HL-60 (cell line): ENCODE data around the gene UBE2V1.

Experiments
- DNase-seq, 2 experiments: peaks; one replicate each; pipeline ENCODE4 v3.0.0-alpha.2; 2010 to 2020; ENCODE audit warnings: low read depth in 1 of 2, low spot score in 1 of 2
- H3K27ac ChIP-seq: fragments of 250-450 bp; sonication (Bioruptor Pico); replicated peaks from 2 replicates; pipeline ENCODE4 v1.5.1; 2020; ENCODE audit warnings: mild to moderate bottlenecking, moderate library complexity
- H3K27me3 ChIP-seq: fragments of 250-450 bp; sonication (Bioruptor Pico); 2 replicates; pipeline ENCODE4 v1.5.1; 2021; ENCODE audit warnings: mild to moderate bottlenecking, moderate library complexity; ENCODE audit not compliant: insufficient read depth, poor library complexity, severe bottlenecking
- H3K4me3 ChIP-seq: replicated peaks from 2 replicates; pipeline ENCODE4 v1.5.1; 2011; ENCODE audit warnings: mild to moderate bottlenecking, control low read depth, low read length; ENCODE audit not compliant: insufficient read depth
- GABPA ChIP-seq: IDR thresholded peaks from 2 replicates; pipeline ENCODE4 v1.6.1; 2012; ENCODE audit warnings: low read depth
- POLR2AphosphoS5 ChIP-seq: IDR thresholded peaks from 2 replicates; pipeline ENCODE4 v1.6.1; 2012; ENCODE audit warnings: low read depth
- REST ChIP-seq: IDR thresholded peaks from 2 replicates; pipeline ENCODE4 v1.6.1; 2012; ENCODE audit warnings: low read depth; ENCODE audit not compliant: insufficient replicate concordance
- SPI1 ChIP-seq: IDR thresholded peaks from 2 replicates; pipeline ENCODE4 v1.6.1; 2012; ENCODE audit warnings: low read depth, mild to moderate bottlenecking, borderline replicate concordance
- TF ChIP-seq, protein P1 (sequence below): IDR thresholded peaks from one replicate; pipeline ENCODE4 v1.5.1; 2011; ENCODE audit warnings: low read length, control low read depth, inconsistent platforms; ENCODE audit not compliant: insufficient read depth

The UBE2V1 gene

DNA sequence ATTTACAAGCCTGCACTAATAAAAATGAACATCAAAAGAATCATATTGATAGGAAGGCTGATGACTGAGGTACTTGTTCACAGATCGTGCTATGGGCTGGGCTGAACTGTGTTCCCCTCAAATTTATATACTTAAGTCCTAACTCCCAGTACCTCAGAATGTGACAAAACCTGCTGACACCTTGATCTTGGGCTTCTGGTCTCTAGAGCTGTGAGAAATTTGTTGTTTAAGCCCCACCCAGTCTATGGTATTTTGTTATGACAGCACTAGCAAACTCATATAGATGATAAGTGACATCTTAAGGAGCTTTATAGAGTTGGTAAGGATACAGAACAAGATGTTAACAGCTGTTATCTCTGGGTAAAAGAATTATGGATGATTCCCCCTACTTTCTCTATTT is 13.8 kb downstream of the UBE2V1 start:
- Histone ChIP-seq H3K27me3 (no peaks in the 10 kb centered on the region), H3K27ac (no peak overlapping the region), H3K4me3 (no peak overlapping the region)
- TF ChIP-seq GABPA (no peak), REST (no peak), POLR2AphosphoS5 (no peak), SPI1 (no peak)
- TF ChIP-seq, protein P1, sequence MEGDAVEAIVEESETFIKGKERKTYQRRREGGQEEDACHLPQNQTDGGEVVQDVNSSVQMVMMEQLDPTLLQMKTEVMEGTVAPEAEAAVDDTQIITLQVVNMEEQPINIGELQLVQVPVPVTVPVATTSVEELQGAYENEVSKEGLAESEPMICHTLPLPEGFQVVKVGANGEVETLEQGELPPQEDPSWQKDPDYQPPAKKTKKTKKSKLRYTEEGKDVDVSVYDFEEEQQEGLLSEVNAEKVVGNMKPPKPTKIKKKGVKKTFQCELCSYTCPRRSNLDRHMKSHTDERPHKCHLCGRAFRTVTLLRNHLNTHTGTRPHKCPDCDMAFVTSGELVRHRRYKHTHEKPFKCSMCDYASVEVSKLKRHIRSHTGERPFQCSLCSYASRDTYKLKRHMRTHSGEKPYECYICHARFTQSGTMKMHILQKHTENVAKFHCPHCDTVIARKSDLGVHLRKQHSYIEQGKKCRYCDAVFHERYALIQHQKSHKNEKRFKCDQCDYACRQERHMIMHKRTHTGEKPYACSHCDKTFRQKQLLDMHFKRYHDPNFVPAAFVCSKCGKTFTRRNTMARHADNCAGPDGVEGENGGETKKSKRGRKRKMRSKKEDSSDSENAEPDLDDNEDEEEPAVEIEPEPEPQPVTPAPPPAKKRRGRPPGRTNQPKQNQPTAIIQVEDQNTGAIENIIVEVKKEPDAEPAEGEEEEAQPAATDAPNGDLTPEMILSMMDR, result no peak
- DNase-seq, result no peak

DNA sequence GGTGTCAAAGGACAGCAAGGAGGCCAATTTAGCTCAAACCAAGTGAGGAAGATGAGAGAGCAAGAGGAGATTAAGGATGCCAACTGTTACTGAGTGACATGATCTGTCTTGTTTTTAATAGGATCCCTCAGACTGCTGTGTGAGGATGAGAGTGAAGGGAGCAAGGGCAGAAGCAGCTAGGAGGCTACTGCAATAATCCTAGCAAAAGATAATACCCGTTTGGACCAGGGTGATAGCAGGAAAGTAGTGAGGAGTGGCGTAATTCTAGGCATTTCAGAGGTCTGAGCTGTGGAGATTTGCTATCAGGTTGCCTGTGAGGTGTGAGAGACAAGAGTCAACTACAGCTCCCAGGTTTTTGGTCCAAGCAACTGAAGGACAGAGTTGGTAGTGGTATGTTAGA is 14.7 kb downstream of the UBE2V1 start:
- no peak overlapping the region for H3K4me3 ChIP-seq
- no peak overlapping the region for H3K27ac ChIP-seq
- TF ChIP-seq SPI1, result no peak
- no peak for TF ChIP-seq POLR2AphosphoS5
- TF ChIP-seq REST, result no peak
- TF ChIP-seq, protein P1, result no peak
- TF ChIP-seq GABPA, result no peak
- H3K27me3 ChIP-seq, result no peaks in the 10 kb centered on the region
- no peak for DNase-seq

DNA sequence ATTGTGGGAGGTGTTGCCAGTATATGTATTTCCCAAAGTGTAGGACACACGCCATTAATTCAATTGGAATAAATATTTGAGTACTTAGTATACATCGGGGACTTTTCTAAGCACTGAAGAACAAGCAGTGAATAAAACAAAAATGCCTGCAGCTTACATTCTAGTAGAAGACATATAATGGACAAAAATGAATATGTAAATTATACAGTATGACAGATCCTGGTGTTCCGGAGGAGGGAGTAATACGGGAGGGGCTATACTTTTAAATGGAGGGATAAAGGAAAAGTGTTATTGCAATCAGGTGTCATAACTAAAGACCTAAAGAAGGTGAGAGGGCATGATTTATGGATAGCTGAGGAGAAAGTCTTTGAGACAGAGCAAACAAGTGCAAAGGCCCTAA is 15.1 kb downstream of the UBE2V1 start:
- no peak overlapping the region for H3K4me3 ChIP-seq
- H3K27me3 ChIP-seq, result no peaks in the 10 kb centered on the region
- TF ChIP-seq, protein P1, result no peak
- TF ChIP-seq POLR2AphosphoS5, result no peak
- no peak for TF ChIP-seq REST
- no peak for TF ChIP-seq GABPA
- TF ChIP-seq SPI1, result no peak
- no peak for DNase-seq
- no peak overlapping the region for H3K27ac ChIP-seq
